ENCODE data around the gene NSD2. TPM values are rescaled to one million over a fixed set of nuclear protein-coding genes. Genes with fewer than 3 reads are reported as not detected.
"Not testable (repeated sequence)": the region's sequence is repeated elsewhere in the genome, so short reads cannot be mapped to it uniquely, and the experiment has no call there.

NSD2 gene
- total and polyA plus RNA-seq, 12 donors: 11.1 to 187 (median 25.2) TPM

- WGBS, 4 donors: 86 to 96% (median 90%) methylated on average over 11 of the region's 11 CpGs
- Histone ChIP-seq H3K9me3 (replicated peaks in 1 of 3) (no peaks in the 10 kb centered on the region), H3K4me1 (replicated peaks in 1 of 2) (no peaks in the 10 kb centered on the region), H3K36me3 (replicated peaks in 1 of 2) (peaks cover 0 to 47% of the 10 kb centered on the region in 2 donors), H3K4me3 (no peak overlapping the region), H3K27ac (no peak overlapping the region), H3K27me3 (no peaks in the 10 kb centered on the region)
- intact Hi-C loops (cut with DNase I): no loop called here
- TF ChIP-seq CTCF (IDR thresholded peaks at IDR 0.05): no peak
- TF ChIP-seq POLR2A (IDR thresholded peaks at IDR 0.05): no peak
- DNase-seq: no peak
Measured at GRCh38 chr4:1991087-1991486, 119.9 kb downstream of the NSD2 start.

GRCh38 chr4:1991596-1992434 is 120.6 kb downstream of the NSD2 start:
- Histone ChIP-seq H3K4me1 (replicated peaks in 1 of 2) (no peaks in the 10 kb centered on the region), H3K27me3 (no peaks in the 10 kb centered on the region), H3K36me3 (replicated peaks in 1 of 2) (peaks cover 0 to 41% of the 10 kb centered on the region in 2 donors), H3K9me3 (replicated peaks in 1 of 3) (peaks cover 0 to under 1% (median 0%) of the 10 kb centered on the region in 3 donors), H3K27ac (no peak overlapping the region), H3K4me3 (no peak overlapping the region)
- intact Hi-C loops (cut with DNase I): no loop called here
- WGBS, 4 donors: 78 to 92% (median 85%) methylated on average over 16 to 37 of the region's 37 CpGs
- peak; percentile 47 to 77 (median 63) for DNase-seq
- no peak for TF ChIP-seq POLR2A (IDR thresholded peaks at IDR 0.05)
- no peak for TF ChIP-seq CTCF (IDR thresholded peaks at IDR 0.05)

GRCh38 chr4:1992468-1993168 is 121.4 kb downstream of the NSD2 start:
- peaks cover 0 to 6% (median 0%) of the 10 kb centered on the region in 3 donors for H3K9me3 ChIP-seq (replicated peaks in 1 of 3)
- no peaks in the 10 kb centered on the region for H3K27me3 ChIP-seq
- H3K36me3 ChIP-seq (replicated peaks in 1 of 2): peaks cover 0 to 33% of the 10 kb centered on the region in 2 donors
- DNase-seq: peak in 1 of 7 donors; percentile 48
- intact Hi-C loops (cut with DNase I): no loop called here
- no peak overlapping the region for H3K4me3 ChIP-seq
- no peak for TF ChIP-seq CTCF (IDR thresholded peaks at IDR 0.05)
- TF ChIP-seq POLR2A (IDR thresholded peaks at IDR 0.05): no peak
- no peaks in the 10 kb centered on the region for H3K4me1 ChIP-seq (replicated peaks in 1 of 2)
- no peak overlapping the region for H3K27ac ChIP-seq
- 77 to 89% (median 87%) methylated on average over 14 to 45 of the region's 45 CpGs for WGBS, 4 donors

- Histone ChIP-seq H3K4me3 (no peak overlapping the region), H3K27me3 (no peaks in the 10 kb centered on the region), H3K4me1 (replicated peaks in 1 of 2) (no peaks in the 10 kb centered on the region), H3K27ac (no peak overlapping the region), H3K9me3 (replicated peaks in 1 of 3) (peaks cover 0 to 6% (median 0%) of the 10 kb centered on the region in 3 donors), H3K36me3 (replicated peaks in 1 of 2) (peaks cover 0 to 28% of the 10 kb centered on the region in 2 donors)
- TF ChIP-seq CTCF (IDR thresholded peaks at IDR 0.05) (no peak), POLR2A (IDR thresholded peaks at IDR 0.05) (no peak)
- intact Hi-C loops (cut with DNase I): no loop called here
- WGBS, 4 donors: 87 to 96% (median 92%) methylated on average over 16 to 19 of the region's 19 CpGs
- DNase-seq: peak in 1 of 7 donors; percentile 45
Measured at GRCh38 chr4:1993169-1993516, 122.0 kb downstream of the NSD2 start.

GRCh38 chr4:1993718-1994516 is 122.7 kb downstream of the NSD2 start:
- 95 to 97% (median 96%) methylated on average over 20 of the region's 20 CpGs for WGBS, 4 donors
- H3K36me3 ChIP-seq (replicated peaks in 1 of 2): peaks cover 0 to 22% of the 10 kb centered on the region in 2 donors
- H3K4me3 ChIP-seq; intact Hi-C loops (cut with DNase I); H3K9me3 ChIP-seq (replicated peaks in 1 of 3); H3K4me1 ChIP-seq (replicated peaks in 1 of 2); H3K27me3 ChIP-seq; H3K27ac ChIP-seq: not testable (repeated sequence)
- peak in 1 of 7 donors; percentile 29 for DNase-seq
